NCI-H2227 (cell line): Measurements from ENCODE around the gene PHF14.

Source experiments
- DNase-seq: peaks from one replicate; lab custom pipeline; 2025; ENCODE audit not compliant: unreplicated experiment; lab: John Stamatoyannopoulos, UW

PHF14 gene

DNA sequence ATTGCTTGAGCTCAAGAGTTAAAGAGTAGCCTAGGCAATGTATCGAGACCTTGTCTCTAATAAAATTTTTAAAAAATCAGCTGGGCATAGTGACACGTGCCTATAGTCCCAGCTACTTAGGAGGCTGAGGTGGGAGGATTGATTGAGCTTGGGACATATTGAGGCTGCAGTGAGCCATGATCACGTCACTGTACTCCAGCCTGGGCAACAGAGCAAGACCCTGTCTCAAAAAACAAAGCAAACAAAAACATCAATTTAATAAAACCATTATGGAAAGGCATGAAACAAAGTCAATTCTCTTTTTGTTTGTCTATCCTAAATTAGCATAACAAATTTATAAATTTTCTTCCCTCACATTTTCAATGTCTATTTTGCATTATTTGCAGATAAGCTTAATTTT, 108.4 kb downstream of the PHF14 start:
- DNase-seq: no peak

DNA sequence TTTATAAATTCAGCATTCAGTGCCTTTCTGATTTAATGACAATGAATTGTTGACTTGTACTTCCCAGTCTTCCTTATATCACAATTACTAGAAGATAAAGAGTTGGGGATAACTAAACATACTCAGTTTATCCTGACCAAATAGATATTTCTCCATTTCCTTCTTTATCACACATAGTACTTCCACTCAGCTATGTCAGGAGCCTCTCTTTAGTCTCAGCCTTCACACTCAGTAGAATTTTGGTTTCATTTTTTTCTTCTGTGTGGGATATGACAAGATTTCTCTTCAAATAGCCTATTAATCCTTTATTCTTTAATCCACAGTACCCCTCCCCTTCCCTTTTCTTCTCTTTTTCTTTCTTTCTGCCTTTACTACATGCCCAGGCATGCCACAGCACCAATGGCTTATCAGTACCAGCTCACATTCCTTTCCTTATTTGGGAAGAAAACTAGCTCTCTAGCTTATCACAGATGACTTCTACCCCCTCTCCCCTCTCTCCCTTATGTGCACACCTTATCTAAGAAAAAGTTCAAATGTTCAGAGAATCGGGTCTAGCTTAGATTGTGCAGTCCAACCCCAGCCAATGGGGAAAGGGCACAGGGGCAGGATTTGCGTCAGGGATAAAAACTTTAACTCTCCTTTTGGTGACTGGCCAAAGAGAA, 109.0 kb downstream of the PHF14 start:
- DNase-seq: no peak

DNA sequence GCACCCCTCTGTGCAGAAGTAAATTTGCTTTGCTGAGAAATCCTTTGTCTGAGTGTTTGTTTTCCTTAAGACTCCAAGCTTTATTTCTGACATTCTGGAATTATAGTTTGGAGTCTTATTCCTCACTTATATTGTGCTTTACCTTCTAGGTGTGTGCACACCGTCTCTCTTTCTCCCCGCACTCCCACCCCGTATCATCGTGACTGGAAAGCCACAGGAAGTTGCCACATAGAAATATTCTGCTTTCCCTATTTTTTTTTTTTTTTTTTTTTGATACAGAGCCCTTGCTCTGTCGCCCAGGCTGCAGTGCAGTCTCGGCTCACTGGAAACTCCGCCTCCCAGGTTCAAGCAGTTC, 109.5 kb downstream of the PHF14 start:
- no peak for DNase-seq

DNA sequence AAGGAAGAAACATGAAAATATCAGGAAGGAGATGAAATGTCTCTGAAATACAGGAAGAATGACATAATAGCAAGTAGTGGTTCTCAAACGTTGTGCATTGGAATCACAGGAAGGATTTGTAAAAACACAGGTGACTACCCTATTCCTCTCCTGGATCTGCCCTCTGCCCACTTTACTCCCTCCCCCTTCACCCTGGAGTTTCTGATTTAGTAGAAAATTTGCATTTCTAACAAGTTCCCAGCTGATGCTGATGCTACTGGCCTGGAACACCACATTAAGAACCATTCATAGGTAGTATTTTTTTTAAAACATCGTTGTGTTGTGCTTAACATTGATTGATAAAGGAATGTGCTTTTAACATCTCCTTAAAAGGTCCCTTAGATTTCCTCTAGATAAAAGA, 130.9 kb downstream of the PHF14 start:
- DNase-seq: no peak

DNA sequence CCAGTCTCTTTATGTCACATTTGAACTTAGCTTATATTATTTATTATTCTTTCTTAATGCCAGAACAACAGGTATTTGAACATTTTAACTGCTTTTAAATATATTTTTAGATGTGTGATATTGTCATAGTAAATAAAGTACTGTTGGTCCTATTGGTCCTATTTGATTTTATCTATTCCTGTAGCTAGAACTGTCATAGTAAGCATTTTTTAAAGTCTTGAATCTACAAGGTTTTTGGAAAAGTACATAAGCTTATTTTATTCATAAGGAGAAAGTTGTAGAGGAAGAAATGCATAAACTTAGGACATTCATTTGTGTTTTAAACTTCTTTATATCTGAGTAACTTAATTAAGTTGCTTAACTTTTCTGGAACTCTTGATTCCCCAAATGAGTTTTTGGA, 136.0 kb downstream of the PHF14 start:
- DNase-seq: no peak

DNA sequence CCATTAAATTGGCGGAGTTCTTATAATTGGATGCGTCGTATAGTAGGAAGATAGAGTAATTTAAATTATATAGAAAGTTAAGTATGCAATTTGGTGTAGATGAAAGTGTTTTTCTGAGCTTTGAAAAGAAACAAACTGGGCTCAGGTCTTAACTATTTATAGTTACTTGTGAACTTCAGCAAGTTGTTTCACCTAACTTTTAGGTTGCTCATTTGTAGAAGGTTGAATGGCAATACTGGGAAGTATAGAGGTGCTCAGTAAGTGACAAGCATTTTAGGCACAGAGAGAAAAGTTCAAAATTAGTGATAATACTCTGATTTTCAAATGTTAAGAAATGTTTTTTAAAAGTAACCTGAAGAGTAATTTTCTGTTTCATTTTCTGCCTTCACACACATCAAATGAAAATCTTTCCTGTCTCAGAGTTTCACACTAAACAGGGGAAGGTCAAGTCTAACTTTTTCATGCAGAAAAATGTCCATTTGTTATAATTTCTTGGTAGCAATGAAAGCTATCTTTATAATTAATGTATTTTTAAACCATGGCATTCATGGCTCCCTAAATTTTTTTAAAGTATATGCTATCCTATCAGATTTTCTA, 146.5 kb downstream of the PHF14 start:
- no peak for DNase-seq

DNA sequence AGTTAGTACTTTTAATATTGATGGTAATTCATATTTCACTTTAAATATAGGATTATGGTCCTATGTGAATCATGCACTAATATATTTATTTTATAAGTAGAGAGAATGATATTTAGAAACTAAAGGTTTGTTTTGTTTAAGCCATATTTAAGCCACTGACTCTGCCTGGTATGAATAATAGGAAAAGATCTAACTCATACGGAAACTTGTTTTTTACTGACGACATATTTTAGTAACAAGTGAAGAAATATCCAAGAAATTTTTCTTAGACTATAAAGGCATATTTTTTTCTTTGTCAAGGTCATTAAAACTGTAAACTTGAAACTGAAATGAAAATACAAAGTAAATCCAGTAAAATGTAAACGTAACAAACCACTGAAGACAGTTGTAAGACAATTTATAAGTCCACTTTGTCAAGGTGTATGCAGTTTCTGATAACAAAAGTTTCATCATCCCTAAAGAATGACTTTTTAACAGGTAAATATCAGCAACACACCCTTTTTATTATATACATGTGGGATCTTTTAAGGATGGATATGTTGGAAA, 147.1 kb downstream of the PHF14 start:
- no peak for DNase-seq

DNA sequence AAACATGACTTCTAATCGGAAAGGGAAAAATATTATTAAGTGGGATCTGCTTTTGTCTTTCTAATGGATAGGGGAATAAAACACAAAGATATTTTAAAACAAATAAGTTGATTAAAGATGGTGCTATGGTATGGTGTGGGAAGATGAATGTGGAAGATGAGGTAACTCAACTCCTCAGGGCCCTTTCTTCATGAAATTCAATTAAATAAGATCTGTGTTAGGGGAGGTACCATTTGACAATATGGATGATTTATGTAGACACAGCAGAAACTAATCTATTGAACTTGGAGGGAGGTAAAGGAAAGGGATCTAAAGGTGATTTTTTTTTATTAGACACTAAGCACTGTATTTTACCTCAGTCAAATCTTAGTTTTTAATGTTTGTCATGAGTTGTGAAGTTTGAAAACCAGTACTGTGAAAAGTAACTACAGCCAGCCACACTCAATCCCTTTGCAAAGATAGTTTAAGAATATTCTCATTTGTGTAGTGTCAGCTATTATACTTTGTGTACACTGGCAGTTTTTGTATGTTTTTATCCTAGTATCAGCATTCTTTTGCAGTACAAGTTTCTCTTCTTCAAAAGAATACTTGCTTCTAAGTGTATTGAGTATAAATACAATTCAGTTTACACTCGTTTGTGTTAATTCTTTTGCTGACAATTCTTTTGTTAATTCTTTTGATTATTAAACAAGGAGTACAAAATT, 151.3 kb downstream of the PHF14 start:
- DNase-seq: no peak

DNA sequence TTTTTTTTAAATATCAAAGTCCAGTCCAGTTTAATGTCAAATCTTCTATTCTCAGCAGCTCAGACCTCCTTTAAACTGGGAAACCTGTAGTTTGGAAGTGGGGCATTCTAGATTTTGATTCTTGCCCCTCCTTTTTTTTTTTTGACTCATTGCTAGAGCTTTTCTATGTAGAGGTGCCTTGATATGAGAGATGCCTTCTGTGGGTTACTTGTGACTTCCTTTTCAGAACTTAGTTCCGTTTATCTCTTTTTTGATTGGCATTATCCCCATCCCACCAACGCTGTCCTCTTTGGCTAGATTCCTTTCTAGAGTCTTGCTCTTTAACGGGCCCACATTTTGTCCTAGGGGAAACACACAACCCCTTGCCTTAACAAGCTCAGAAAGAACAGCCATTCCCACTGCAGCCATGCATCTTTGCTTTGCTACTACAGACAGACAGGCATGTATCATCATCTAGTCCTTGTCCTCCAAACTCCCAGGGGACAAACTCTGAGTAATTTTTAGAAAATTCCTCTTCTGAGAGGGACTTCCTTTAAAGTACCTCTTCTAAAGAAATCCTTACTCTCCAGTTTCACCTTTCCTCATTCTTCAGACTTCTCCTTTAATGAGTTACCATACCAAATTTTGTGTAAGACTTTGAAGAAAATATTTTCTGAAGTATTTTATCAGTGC, 153.6 kb downstream of the PHF14 start:
- no peak for DNase-seq

DNA sequence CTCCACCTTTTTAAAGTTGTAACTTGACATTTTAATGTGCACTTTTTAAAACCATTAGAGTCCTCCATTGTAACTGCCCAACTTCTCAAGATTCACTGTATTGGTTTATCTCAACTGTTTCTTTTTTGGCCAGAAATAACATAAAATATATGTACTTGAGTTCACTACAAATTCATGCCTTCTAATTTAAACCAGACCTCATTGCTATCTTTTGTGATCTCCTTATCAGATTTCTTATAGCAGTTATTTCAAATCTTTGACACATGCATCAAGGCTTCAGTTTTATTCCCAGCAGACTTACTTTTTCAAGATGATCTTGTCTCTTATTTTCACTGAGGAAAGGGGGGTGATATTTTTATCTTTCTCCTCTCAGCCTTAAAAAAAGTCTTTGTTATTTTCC, 154.3 kb downstream of the PHF14 start:
- DNase-seq: no peak

DNA sequence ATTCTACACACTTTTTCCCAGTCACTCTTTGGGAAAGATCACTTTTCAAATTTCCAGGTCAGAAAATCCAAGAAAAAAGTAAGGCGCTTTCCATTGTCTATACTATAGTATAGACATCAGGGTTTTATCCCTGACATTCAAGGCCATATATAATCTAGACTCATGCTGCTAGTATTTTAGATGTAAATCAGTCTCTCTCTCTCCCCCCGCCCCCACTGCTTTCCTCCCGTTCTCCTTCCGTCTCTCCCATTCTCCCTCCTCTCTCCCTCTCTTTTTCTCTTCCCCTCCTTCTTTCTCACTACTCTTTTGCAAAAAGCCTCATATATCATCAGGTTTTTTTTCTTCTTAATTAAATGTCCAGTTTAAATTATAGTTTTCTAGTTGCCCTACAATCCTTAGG, 154.8 kb downstream of the PHF14 start:
- DNase-seq: no peak

DNA sequence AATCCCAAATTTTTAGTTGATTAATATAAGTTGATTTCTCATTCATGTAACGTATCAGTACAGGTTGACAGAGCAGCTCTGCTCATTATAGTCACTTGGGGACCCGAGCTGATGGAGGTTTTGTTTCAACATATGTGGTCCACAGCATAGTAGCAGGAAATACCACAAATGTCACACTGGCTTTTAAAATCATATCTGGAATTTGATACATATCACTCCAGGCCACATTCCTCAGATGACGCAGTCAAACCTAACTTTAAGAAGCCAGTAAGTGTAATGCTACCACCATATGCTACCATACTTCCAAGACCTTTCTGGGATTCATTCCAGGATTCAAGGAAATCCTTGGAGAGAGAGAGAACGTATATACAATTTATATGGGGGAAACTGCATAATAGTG, 156.3 kb downstream of the PHF14 start:
- DNase-seq: no peak

DNA sequence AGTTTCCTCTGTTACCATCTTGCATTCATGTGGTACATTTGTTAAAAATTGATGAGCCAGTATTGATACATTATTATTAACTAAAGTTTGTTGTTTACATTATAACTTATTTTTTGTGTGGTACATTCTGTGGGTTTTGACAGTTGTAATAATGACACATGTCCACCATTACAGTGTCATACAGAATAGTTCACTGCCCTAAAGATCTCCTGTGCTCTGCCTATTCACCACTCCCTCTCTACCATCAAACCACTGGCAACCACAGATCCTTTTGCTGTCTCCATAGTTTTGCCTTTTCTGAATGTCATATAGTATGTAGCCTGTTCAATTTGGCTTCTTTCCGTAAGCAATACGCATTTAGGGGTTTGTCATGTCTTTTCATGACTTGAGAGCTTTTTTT, 156.9 kb downstream of the PHF14 start:
- no peak for DNase-seq

DNA sequence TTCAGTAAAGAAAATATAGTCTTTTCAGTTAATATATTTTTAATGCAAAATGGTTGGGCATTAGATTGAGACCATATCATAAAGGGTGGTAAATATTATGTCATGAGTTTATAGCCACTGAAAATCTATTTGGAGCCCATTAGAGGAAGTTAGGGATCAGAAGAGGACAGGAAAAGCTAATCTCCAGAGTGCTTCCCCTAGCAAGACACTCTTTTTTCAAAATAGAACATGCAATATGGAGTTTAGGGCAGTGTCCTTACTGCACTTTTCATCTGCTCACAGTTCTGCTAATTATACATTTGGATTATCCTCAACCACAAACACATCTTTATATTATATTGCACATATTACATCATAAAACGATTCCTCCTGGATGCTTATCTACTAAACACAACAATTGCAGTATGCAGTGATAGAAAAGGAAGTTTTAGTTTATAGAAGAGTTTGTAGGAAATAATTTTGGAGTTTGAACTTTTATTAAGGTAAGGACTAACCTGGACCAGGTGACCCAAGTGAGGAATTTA, 159.8 kb downstream of the PHF14 start:
- DNase-seq: no peak

DNA sequence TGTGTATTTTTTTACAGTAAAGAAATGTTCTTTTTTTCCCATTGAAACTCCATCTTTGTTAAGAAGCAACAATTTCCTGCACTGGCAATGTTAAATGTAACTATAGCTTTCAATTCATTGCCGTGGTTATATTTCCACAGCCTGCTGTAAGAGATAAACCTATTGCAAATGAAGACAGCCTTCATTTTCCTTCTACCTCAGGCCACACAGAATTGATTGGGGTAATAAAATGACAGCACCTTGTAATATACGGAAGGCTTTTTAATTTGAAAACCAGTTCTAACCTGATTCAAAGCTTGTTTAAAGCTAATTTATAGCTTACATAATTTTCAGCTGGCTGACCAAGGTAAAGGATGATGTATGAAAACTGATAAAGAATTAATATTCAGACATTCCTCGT, 161.9 kb downstream of the PHF14 start:
- no peak for DNase-seq

DNA sequence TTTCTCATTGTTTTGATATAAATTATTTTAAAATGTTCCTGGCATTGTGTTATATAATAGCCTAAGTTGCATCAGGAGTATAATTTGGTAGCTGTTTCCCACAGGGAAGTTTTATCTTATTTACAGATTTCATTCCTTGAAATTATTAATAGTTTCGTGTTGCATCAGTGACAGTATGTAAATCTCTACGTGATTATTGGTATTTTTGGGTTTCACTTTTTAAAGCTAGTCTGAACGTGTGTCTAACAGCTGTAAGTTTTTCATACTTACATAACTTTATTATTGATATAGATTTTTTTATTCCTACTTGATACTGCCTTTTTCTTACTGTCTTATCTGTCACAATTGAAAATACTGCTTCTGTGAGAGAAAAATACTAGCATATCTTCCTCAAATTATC, 167.9 kb downstream of the PHF14 start:
- no peak for DNase-seq

DNA sequence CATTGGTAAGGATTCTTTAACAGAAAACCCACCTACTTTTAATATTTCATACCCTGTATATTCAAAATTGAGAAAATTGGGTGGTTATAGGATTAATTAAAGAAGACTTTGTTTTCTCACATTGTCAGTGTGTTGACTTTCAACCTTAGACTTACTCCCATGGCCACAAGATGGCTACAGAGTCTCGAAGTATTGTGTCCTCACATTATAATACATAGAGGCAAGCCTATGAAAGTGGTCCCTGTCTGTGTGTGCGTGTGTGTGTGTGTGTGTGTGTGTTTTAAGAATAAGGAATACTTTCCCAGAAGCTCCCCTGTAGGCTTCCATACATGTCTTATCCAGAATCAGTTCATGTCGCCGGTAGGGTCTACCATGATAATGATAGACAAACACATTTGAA, 180.0 kb downstream of the PHF14 start:
- DNase-seq: peak; percentile 25

DNA sequence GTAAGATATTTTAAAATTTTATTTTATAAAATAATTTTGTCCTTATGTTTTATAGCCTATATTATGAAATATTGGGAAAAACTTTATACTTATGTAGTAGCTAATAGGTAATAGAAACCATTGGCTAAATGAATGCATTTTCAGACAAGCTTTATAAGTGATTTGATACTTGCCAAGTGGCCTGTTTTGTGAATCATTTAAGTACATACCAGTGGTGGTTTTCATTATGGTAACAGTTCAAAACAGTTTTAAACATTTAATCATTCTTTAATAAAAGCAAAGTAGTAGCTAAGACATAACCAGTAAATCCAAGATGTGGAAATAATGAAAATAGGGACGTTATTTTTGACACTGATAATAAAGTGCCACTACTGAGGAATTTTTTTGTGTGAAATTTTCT, 182.2 kb downstream of the PHF14 start:
- DNase-seq: no peak

DNA sequence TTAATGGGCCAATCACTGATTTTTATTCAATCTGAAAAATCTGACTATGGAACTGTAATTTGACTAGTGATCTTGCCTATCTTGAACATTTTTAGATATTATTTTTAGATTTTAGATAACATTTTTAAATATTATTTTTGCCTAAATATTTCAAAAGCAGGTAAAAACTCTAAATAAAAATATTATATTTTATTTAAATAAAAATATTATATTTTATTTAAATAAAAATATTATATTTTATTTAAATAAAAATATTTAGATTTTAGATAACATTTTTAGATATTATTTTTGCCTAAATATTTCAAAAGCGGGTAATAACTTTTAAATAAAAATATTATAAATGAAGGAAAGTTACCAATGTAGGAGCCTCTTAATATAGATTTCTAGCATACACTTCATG, 187.8 kb downstream of the PHF14 start:
- DNase-seq: no peak

DNA sequence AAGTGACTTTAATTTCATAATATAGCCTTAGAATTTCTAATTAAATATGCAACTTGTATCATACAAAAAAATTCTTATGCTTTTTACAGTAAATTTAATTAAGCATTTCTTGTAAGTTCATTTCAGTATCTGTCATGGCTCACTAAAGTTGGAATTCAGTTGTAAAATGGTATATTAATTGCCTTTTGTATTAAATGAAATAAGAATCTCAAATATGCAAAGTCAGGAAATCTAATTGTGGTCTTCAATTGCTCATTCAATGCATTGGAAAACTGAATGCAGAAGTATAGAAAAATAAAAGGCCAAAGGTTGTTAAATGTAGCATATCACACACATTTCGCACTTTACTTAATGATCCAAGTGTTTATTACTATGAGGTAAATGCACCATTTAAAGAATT, 189.5 kb downstream of the PHF14 start:
- DNase-seq: no peak

DNA sequence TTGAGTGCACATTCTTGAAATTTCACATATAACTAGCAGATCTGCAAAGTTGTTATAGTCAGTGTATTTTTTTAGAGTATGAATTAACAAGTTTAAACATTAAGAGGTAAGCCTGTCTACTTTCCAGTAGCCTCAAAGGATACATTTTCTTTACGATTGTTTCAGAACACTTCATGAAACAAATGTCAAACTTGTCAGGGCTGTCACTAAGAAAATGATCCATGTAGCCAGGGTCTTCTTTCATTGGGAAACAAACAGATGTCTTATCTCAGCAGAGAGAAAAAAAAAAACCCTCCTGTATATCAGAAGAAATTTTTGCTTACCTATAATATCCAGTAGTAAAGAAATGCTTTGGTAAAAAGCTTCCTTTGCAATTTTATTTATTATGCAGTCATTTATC, 192.4 kb downstream of the PHF14 start:
- DNase-seq: no peak
